Panc1 (cell line): ENCODE measurements around the gene PRPF40B. TPM values are rescaled to one million over a fixed set of nuclear protein-coding genes. Genes with fewer than 3 reads are reported as not detected.

ENCODE experiments used
- ATAC-seq: fragments of 200-7000 bp; cut with Tn5 transposase; 2 replicates; pipeline ENCODE4 v1.9.1; 2020; ENCODE audit warnings: mild to moderate bottlenecking, moderate library complexity
- BruUV-seq: library from RNA; stranded (reverse); fragments of 400-500 nt; replicated peaks from 2 replicates; lab custom pipeline; 2021; lab: Mats Ljungman, UMichigan
- CTCF ChIA-PET: fragments of 300-600 bp; sonication (Branson Sonifier 250); formaldehyde crosslinking; loops from one replicate; lab custom pipeline; 2022; ENCODE audit warnings: antibody characterized with exemption; lab: Charles Lee
- POLR2A ChIA-PET: fragments of 300-600 bp; sonication (Branson Sonifier 250); formaldehyde crosslinking; loops from one replicate; lab custom pipeline; 2022; ENCODE audit warnings: antibody characterized with exemption; lab: Charles Lee
- DNase-seq: peaks from one replicate; pipeline ENCODE4 v3.0.0-alpha.2; 2010; ENCODE audit warnings: low read depth, low spot score
- H3K27ac ChIP-seq: 2 replicates; pipeline ENCODE4 v1.5.1; 2011; ENCODE audit warnings: mild to moderate bottlenecking, low read length, inconsistent platforms
- H3K27me3 ChIP-seq: fragments of 200-500 bp; sonication (Bioruptor generic); 2 replicates; pipeline ENCODE4 v1.6.0; 2014; ENCODE audit warnings: low read length, inconsistent platforms; ENCODE audit not compliant: control insufficient read depth, insufficient read depth
- H3K36me3 ChIP-seq: fragments of 200-500 bp; sonication (Bioruptor generic); 2 replicates; pipeline ENCODE4 v1.5.1; 2014; ENCODE audit warnings: inconsistent platforms, mild to moderate bottlenecking, low read length, moderate library complexity; ENCODE audit not compliant: control insufficient read depth, insufficient read depth
- H3K4me1 ChIP-seq: 2 replicates; pipeline ENCODE4 v1.5.1; 2011; ENCODE audit warnings: inconsistent platforms, mild to moderate bottlenecking, low read length, moderate library complexity; ENCODE audit not compliant: control insufficient read depth, insufficient read depth
- H3K4me3 ChIP-seq, 2 experiments: 2 replicates each; pipeline ENCODE4 v1.5.1; 2011 to 2012; ENCODE audit warnings: low read depth in 2 of 2, low read length in 2 of 2, mild to moderate bottlenecking in 2 of 2, inconsistent platforms in 1 of 2, moderate library complexity in 1 of 2
- H3K9me3 ChIP-seq: fragments of 200-500 bp; sonication (Bioruptor generic); 2 replicates; pipeline ENCODE4 v1.5.1; 2014; ENCODE audit warnings: low read depth, mild to moderate bottlenecking, inconsistent platforms, low read length, moderate library complexity; ENCODE audit not compliant: control insufficient read depth, insufficient read depth
- CTCF ChIP-seq: fragments of 450-650 bp; IDR thresholded peaks from 2 replicates; pipeline ENCODE4 v1.5.1; 2017; ENCODE audit warnings: mild to moderate bottlenecking
- POLR2AphosphoS5 ChIP-seq: IDR thresholded peaks from 2 replicates; pipeline ENCODE4 v1.6.1; 2012; ENCODE audit warnings: mild to moderate bottlenecking, low read depth, low read length, moderate library complexity
- REST ChIP-seq, 2 experiments: IDR thresholded peaks; 2 replicates each; pipeline ENCODE4 v1.6.1; 2011 to 2012; ENCODE audit warnings: low read depth in 2 of 2, control low read depth in 1 of 2, low read length in 1 of 2, mild to moderate bottlenecking in 1 of 2, moderate library complexity in 1 of 2; ENCODE audit not compliant: insufficient read depth in 1 of 2
- SIN3A ChIP-seq: IDR thresholded peaks from 2 replicates; pipeline ENCODE4 v1.6.1; 2012; ENCODE audit warnings: low read depth, mild to moderate bottlenecking, low read length, moderate library complexity, borderline replicate concordance; ENCODE audit not compliant: insufficient read depth
- TCF7L2 ChIP-seq: IDR thresholded peaks from 2 replicates; pipeline ENCODE4 v1.6.1; 2011; ENCODE audit warnings: mild to moderate bottlenecking, low read depth, low read length, inconsistent platforms
- in situ Hi-C: cut with HindIII; loops from 2 replicates; pipeline ENCODE4 v1.10.0; 2016; ENCODE audit warnings: low sequenced_read_pairs, low pct_unique_long_range_greater_than_20kb
- intact Hi-C: fragments of 100-400 bp; cut with micrococcal nuclease; formaldehyde crosslinking; loops from one replicate; pipeline ENCODE4 v1.10.0; 2022; ENCODE audit not compliant: unreplicated experiment
- total RNA-seq: library from RNA; stranded (reverse); gene quantifications from one replicate; pipeline ENCODE4 v1.2.1, GENCODE V29; 2021; ENCODE audit not compliant: unreplicated experiment

PRPF40B gene
- total RNA-seq, 1 experiment from 2014 or later = 26.3 TPM

- no peak overlapping the region for H3K4me3 ChIP-seq
- ChIA-PET POLR2A (no interaction called here), CTCF (interaction anchor here (1.3 kb wide), 1 partner anchor 9 kb away, joined by 3 read pairs; the partner anchor contains the start of gene PRPF40B)
- H3K9me3 ChIP-seq = no peaks in the 10 kb centered on the region
- no peaks in the 10 kb centered on the region; the same call in 1 of the 2 replicates for H3K4me1 ChIP-seq
- H3K27ac ChIP-seq = no peak overlapping the region
- no peaks in the 10 kb centered on the region for H3K27me3 ChIP-seq
- ATAC-seq (no peak), DNase-seq (no peak)
- no TSS peak for BruUV-seq
- in situ Hi-C loops = no loop called here
- intact Hi-C loops = no loop called here
- no peak for TF ChIP-seq POLR2AphosphoS5
- no peak for TF ChIP-seq SIN3A
- no peak for TF ChIP-seq REST (IDR thresholded peaks at IDR 0.05; ENCODE audit: insufficient read depth in 1 of 2, low read depth in 2 of 2, low read length in 1 of 2)
- TF ChIP-seq CTCF = no peak
- TF ChIP-seq TCF7L2 = no peak
- no peaks in the 10 kb centered on the region for H3K36me3 ChIP-seq
These were observed 9.0 kb downstream of the PRPF40B start for GRCh38 chr12:49632401-49632800.

GRCh38 chr12:49632986-49633702 lies 9.8 kb downstream of the PRPF40B start:
- in situ Hi-C loops (no loop called here), intact Hi-C loops (no loop called here)
- CTCF ChIA-PET = interaction anchor here (1.3 kb wide), 1 partner anchor 9 kb away, joined by 3 read pairs; the partner anchor contains the start of gene PRPF40B
- no peak for TF ChIP-seq TCF7L2
- TF ChIP-seq POLR2AphosphoS5 = no peak
- TF ChIP-seq REST (IDR thresholded peaks at IDR 0.05; ENCODE audit: insufficient read depth in 1 of 2, low read depth in 2 of 2, low read length in 1 of 2) = no peak
- TF ChIP-seq CTCF = no peak
- TF ChIP-seq SIN3A = no peak
- POLR2A ChIA-PET = no interaction called here
- ATAC-seq (no peak), DNase-seq (no peak)
- H3K9me3 ChIP-seq = no peaks in the 10 kb centered on the region
- no peak overlapping the region for H3K4me3 ChIP-seq
- no TSS peak for BruUV-seq
- H3K27ac ChIP-seq = no peak overlapping the region
- H3K27me3 ChIP-seq = no peaks in the 10 kb centered on the region
- H3K36me3 ChIP-seq = no peaks in the 10 kb centered on the region
- no peaks in the 10 kb centered on the region; the same call in 1 of the 2 replicates for H3K4me1 ChIP-seq
